CD14-positive monocyte (primary cell): ENCODE data around the gene TTC16. TPM values are rescaled to one million over a fixed set of nuclear protein-coding genes. Genes with fewer than 3 reads are reported as not detected.

Experiments used
- DNase-seq, 3 donors: peaks; one replicate each; pipeline ENCODE4 v3.0.0-alpha.2; 2011 to 2022
- H2AFZ ChIP-seq: 2 replicates; pipeline ENCODE4 v1.6.0; 2012; ENCODE audit warnings: mild to moderate bottlenecking, low read depth, low read length, inconsistent platforms; ENCODE audit not compliant: insufficient read depth, poor library complexity, severe bottlenecking
- H3K27ac ChIP-seq, 2 donors: 1 replicate in 1 of 2; 2 replicates in 1 of 2; pipeline ENCODE4 v1.5.1; 2012 to 2013; ENCODE audit warnings: low read length in 2 of 2, control low read depth in 1 of 2, inconsistent platforms in 1 of 2, low read depth in 1 of 2, mild to moderate bottlenecking in 1 of 2
- H3K27me3 ChIP-seq, 2 donors: one replicate each; pipeline versions ENCODE4 v1.6.0 to v1.6.1; 2011 to 2013; ENCODE audit warnings: low read length in 2 of 2; ENCODE audit not compliant: control insufficient read depth in 2 of 2, insufficient read depth in 2 of 2
- H3K36me3 ChIP-seq, 2 donors: replicated peaks in 1 of 2; 1 replicate in 1 of 2; 2 replicates in 1 of 2; pipeline versions ENCODE4 v1.5.1 to v1.6.1; 2012 to 2013; ENCODE audit warnings: low read length in 2 of 2, control low read depth in 1 of 2, inconsistent platforms in 1 of 2, mild to moderate bottlenecking in 1 of 2; ENCODE audit not compliant: insufficient read depth in 2 of 2, control insufficient read depth in 1 of 2
- H3K4me1 ChIP-seq, 2 donors: 1 replicate in 1 of 2; 2 replicates in 1 of 2; pipeline versions ENCODE4 v1.5.1 to v1.6.1; 2012 to 2013; ENCODE audit warnings: low read length in 2 of 2, control low read depth in 1 of 2, inconsistent platforms in 1 of 2, mild to moderate bottlenecking in 1 of 2, moderate library complexity in 1 of 2; ENCODE audit not compliant: insufficient read depth in 2 of 2, control insufficient read depth in 1 of 2
- H3K4me2 ChIP-seq: replicated peaks from 2 replicates; pipeline ENCODE3; 2012; ENCODE audit warnings: low read length, moderate library complexity, mild to moderate bottlenecking; ENCODE audit not compliant: poor library complexity, severe bottlenecking; ENCODE audit errors: extremely low read depth
- H3K4me3 ChIP-seq, 3 experiments: fragments of 200-600 bp in 1 of 3; sonication (generic) in 1 of 3; replicated peaks in 1 of 3; 1 replicate in 2 of 3; 2 replicates in 1 of 3; pipeline ENCODE4 v1.5.1; 2011 to 2013; ENCODE audit warnings: low read length in 3 of 3, mild to moderate bottlenecking in 3 of 3, control low read depth in 2 of 3, low read depth in 2 of 3, inconsistent platforms in 1 of 3, moderate library complexity in 1 of 3
- H3K79me2 ChIP-seq: 2 replicates; pipeline ENCODE4 v1.6.0; 2012; ENCODE audit warnings: mild to moderate bottlenecking, control low read depth, inconsistent platforms, low read length, moderate library complexity; ENCODE audit not compliant: insufficient read depth
- H3K9ac ChIP-seq: 2 replicates; pipeline ENCODE4 v1.6.0; 2017; ENCODE audit warnings: low read length, mild to moderate bottlenecking; ENCODE audit not compliant: insufficient read depth, poor library complexity, severe bottlenecking
- H3K9me3 ChIP-seq, 2 donors: replicated peaks in 1 of 2; 1 replicate in 1 of 2; 2 replicates in 1 of 2; pipeline versions ENCODE4 v1.5.1 to v1.6.1; 2012 to 2013; ENCODE audit warnings: low read length in 2 of 2, control low read depth in 1 of 2; ENCODE audit not compliant: control insufficient read depth in 1 of 2, insufficient read depth in 1 of 2
- H4K20me1 ChIP-seq: 2 replicates; pipeline ENCODE4 v1.6.0; 2012; ENCODE audit warnings: mild to moderate bottlenecking, low read length, control low read depth, moderate library complexity; ENCODE audit not compliant: insufficient read depth
- H3K27ac Mint-ChIP-seq, 7 donors: one replicate each; pipeline ENCODE4 v1.8.0; 2020; ENCODE audit warnings: mild to moderate bottlenecking in 7 of 7, mixed read lengths in 7 of 7, moderate library complexity in 6 of 7, inconsistent platforms in 2 of 7
- H3K27me3 Mint-ChIP-seq, 3 donors: one replicate each; pipeline ENCODE4 v1.8.0; 2021 to 2022; ENCODE audit warnings: low read depth in 3 of 3, mild to moderate bottlenecking in 3 of 3, mixed read lengths in 3 of 3, moderate library complexity in 3 of 3, inconsistent platforms in 1 of 3
- H3K36me3 Mint-ChIP-seq, 2 donors: one replicate each; pipeline ENCODE4 v1.8.0; 2020; ENCODE audit warnings: mixed read lengths in 2 of 2, inconsistent platforms in 1 of 2, mild to moderate bottlenecking in 1 of 2
- H3K4me1 Mint-ChIP-seq: one replicate; pipeline ENCODE4 v1.8.0; 2020; ENCODE audit warnings: mild to moderate bottlenecking, mixed read lengths
- H3K4me3 Mint-ChIP-seq, 2 donors: one replicate each; pipeline ENCODE4 v1.8.0; 2020; ENCODE audit warnings: mild to moderate bottlenecking in 2 of 2, mixed read lengths in 2 of 2, moderate library complexity in 1 of 2
- H3K9me3 Mint-ChIP-seq, 7 donors: one replicate each; pipeline ENCODE4 v1.8.0; 2020 to 2022; ENCODE audit warnings: mixed read lengths in 7 of 7, mild to moderate bottlenecking in 6 of 7, moderate library complexity in 6 of 7, inconsistent platforms in 2 of 7
- CTCF ChIP-seq: fragments of 200-600 bp; IDR thresholded peaks from one replicate; pipeline ENCODE4 v1.8.0; 2022; ENCODE audit warnings: antibody characterized with exemption, mild to moderate bottlenecking
- WGBS: methylation state at CpG from one replicate; pipeline ENCODE4 v1.1.5; 2013; ENCODE audit warnings: missing lambda C conversion rate; ENCODE audit not compliant: insufficient coverage; 5-methylcytosine and 5-hydroxymethylcytosine counted together
- intact Hi-C, 2 donors: fragments of 100-400 bp; cut with micrococcal nuclease; formaldehyde crosslinking; loops; one replicate each; pipeline versions ENCODE4 v1.15.0 to v1.15.1; 2023
- polyA plus RNA-seq, 3 donors: library from polyadenylated mRNA; depleted of rRNA in 1 of 3; unstranded in 2 of 3; stranded (reverse) in 1 of 3; fragments of 300-500 nt in 2 of 3; fragments of >200 nt in 1 of 3; fragmentation: Illumina TruSeq in 2 of 3; gene quantifications; 1 replicate in 2 of 3; 2 replicates in 1 of 3; pipeline ENCODE4 v1.2.3, GENCODE V29; 2012 to 2021

TTC16 gene
- polyA plus RNA-seq, 3 donors, result 0.04 TPM; not detected in 2

GRCh38 chr9:127714020-127714750 is 1.7 kb upstream of the TTC16 start:
- Histone ChIP-seq H3K4me3 (peak overlapping the region in 1 of 3 experiments; percentile 42), H3K9ac (no peak overlapping the region), H3K4me2 (peak overlapping the region; percentile 98), H4K20me1 (no peaks in the 10 kb centered on the region), H3K27ac (no peak overlapping the region), H3K27me3 (peaks cover 0 to 2% of the 10 kb centered on the region in 2 donors), H2AFZ (no peak overlapping the region), H3K79me2 (no peaks in the 10 kb centered on the region), H3K9me3 (no peaks in the 10 kb centered on the region), H3K4me1 (peaks cover 19 to 30% of the 10 kb centered on the region in 2 donors), H3K36me3 (no peaks in the 10 kb centered on the region)
- H3K27ac Mint-ChIP-seq, result peak overlapping the region in 3 of 7 donors; percentile 25 to 74 (median 62)
- peak overlapping the region; percentile 66 to 77 for H3K4me3 Mint-ChIP-seq
- H3K4me1 Mint-ChIP-seq, result peaks cover 20% of the 10 kb centered on the region
- peaks cover 11 to 25% (median 15%) of the 10 kb centered on the region in 3 donors for H3K27me3 Mint-ChIP-seq
- H3K9me3 Mint-ChIP-seq, result peaks cover 0 to 1% (median 0%) of the 10 kb centered on the region in 7 donors
- 88% methylated on average over 15 of the region's 19 CpGs for WGBS
- no peaks in the 10 kb centered on the region for H3K36me3 Mint-ChIP-seq
- intact Hi-C loops, result no loop called here
- no peak for TF ChIP-seq CTCF
- DNase-seq, result no peak

DNA sequence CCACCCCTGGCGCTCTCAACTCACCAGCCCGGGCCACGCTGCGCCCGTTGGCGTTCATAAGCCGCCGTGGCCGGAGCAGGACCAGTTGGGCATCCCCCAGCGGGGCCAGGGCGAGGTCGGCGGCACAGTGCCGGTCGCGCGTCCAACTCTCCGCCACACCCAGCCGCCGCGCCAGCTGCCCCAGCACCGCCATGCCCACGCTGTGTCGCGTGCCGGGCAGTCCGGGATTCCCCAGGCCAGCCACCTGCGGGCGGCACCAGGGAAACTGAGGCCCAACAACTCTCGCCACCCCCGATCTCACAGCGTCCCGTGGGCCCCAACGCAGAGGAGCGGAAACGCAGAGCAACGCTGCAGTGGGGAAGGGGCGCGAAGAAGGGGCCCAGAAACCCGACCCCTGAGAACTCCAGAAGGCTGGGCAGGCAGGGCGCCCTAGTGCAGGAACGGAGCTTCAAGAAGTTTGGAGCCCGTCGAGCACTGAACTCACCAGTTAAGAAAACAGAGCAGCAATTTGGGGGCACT is 869 bp upstream of the TTC16 start:
- DNase-seq, result peak in 2 of 3 donors; percentile 11 to 59
- Histone ChIP-seq H3K36me3 (no peaks in the 10 kb centered on the region), H3K9me3 (no peaks in the 10 kb centered on the region), H3K4me1 (peaks cover 19 to 31% of the 10 kb centered on the region in 2 donors), H3K27me3 (peaks cover 0 to 2% of the 10 kb centered on the region in 2 donors), H2AFZ (peak overlapping the region; percentile 99), H3K27ac (peak overlapping the region; percentile 26 to 76), H4K20me1 (no peaks in the 10 kb centered on the region), H3K4me3 (peak overlapping the region; percentile 42 to 96 (median 90)), H3K4me2 (peak overlapping the region; percentile 98), H3K9ac (peak overlapping the region; percentile 75), H3K79me2 (no peaks in the 10 kb centered on the region)
- H3K9me3 Mint-ChIP-seq, result no peaks in the 10 kb centered on the region
- no peak for TF ChIP-seq CTCF
- peak overlapping the region; percentile 98 to 99 for H3K4me3 Mint-ChIP-seq
- intact Hi-C loops, result no loop called here
- H3K27ac Mint-ChIP-seq, result peak overlapping the region in 6 of 7 donors; percentile 84 to 97 (median 96)
- H3K27me3 Mint-ChIP-seq, result peaks cover 9 to 21% (median 17%) of the 10 kb centered on the region in 3 donors
- peaks cover 26% of the 10 kb centered on the region for H3K4me1 Mint-ChIP-seq
- no peaks in the 10 kb centered on the region for H3K36me3 Mint-ChIP-seq
- WGBS, result under 1% methylated on average over 44 of the region's 44 CpGs
